Peyer's patch (tissue), 4 donors: ENCODE results near the gene MED7. TPM values are rescaled to one million over a fixed set of nuclear protein-coding genes. Genes with fewer than 3 reads are reported as not detected.

Experiments used
- DNase-seq, 3 donors: peaks; one replicate each; pipeline ENCODE4 v3.0.0-alpha.2; 2017 to 2019
- H3K27ac ChIP-seq, 4 donors: fragments of 200-600 bp; sonication (generic); one replicate each; pipeline ENCODE4 v1.5.1; 2016 to 2019
- H3K27me3 ChIP-seq, 2 donors: fragments of 200-600 bp; sonication (generic); one replicate each; pipeline ENCODE4 v1.5.1; 2019
- H3K36me3 ChIP-seq, 3 donors: fragments of 200-600 bp; sonication (generic); one replicate each; pipeline ENCODE4 v1.5.1; 2016 to 2019
- H3K4me1 ChIP-seq, 4 donors: fragments of 200-600 bp; sonication (generic); one replicate each; pipeline ENCODE4 v1.5.1; 2016 to 2019
- H3K4me3 ChIP-seq, 4 donors: fragments of 200-600 bp; sonication (generic); 1 replicate in 3 of 4; 2 replicates in 1 of 4; pipeline ENCODE4 v1.5.1; 2016 to 2019; ENCODE audit warnings: mild to moderate bottlenecking in 1 of 4
- H3K9me3 ChIP-seq, 4 donors: fragments of 200-600 bp; sonication (generic); one replicate each; pipeline ENCODE4 v1.5.1; 2016 to 2019; ENCODE audit warnings: mild to moderate bottlenecking in 1 of 4
- CTCF ChIP-seq, 6 experiments: fragments of 450-650 bp in 4 of 6; fragments of 200-600 bp in 2 of 6; sonication (generic) in 1 of 6; IDR thresholded peaks; one replicate each; pipeline ENCODE4 v1.5.1; 2017 to 2019; ENCODE audit warnings: antibody characterized with exemption in 6 of 6, mild to moderate bottlenecking in 3 of 6, moderate library complexity in 1 of 6
- POLR2A ChIP-seq, 2 donors: fragments of 450-650 bp; IDR thresholded peaks; one replicate each; pipeline ENCODE4 v1.5.1; 2017; ENCODE audit warnings: antibody characterized with exemption in 2 of 2, mild to moderate bottlenecking in 2 of 2, moderate library complexity in 2 of 2
- total RNA-seq, 4 donors: library from RNA; depleted of rRNA; stranded (reverse); fragments of >200 nt; gene quantifications; one replicate each; pipeline ENCODE4 v1.1.0, GENCODE V29; 2016

MED7 gene
- total RNA-seq, 4 donors from 2014 or later, result 6.7 to 12.4 (median 7.3) TPM

- no peak for DNase-seq
- no peak overlapping the region for H3K27ac ChIP-seq
- no peak overlapping the region for H3K4me3 ChIP-seq
- H3K36me3 ChIP-seq, result no peaks in the 10 kb centered on the region
- H3K9me3 ChIP-seq, result no peaks in the 10 kb centered on the region
- no peaks in the 10 kb centered on the region for H3K27me3 ChIP-seq
- TF ChIP-seq POLR2A (IDR thresholded peaks at IDR 0.05) (no peak), CTCF (IDR thresholded peaks at IDR 0.05) (no peak)
- H3K4me1 ChIP-seq, result no peaks in the 10 kb centered on the region
Observed at GRCh38 chr5:157175071-157175612, 32.5 kb upstream of the MED7 start.

GRCh38 chr5:157172403-157172802 lies 29.7 kb upstream of the MED7 start:
- DNase-seq, result peak in 2 of 3 donors; percentile 60 to 69
- Histone ChIP-seq H3K27me3 (no peaks in the 10 kb centered on the region), H3K9me3 (no peaks in the 10 kb centered on the region), H3K36me3 (no peaks in the 10 kb centered on the region), H3K27ac (peak overlapping the region in 2 of 4 donors; percentile 43 to 50), H3K4me1 (no peaks in the 10 kb centered on the region), H3K4me3 (no peak overlapping the region)
- TF ChIP-seq POLR2A (IDR thresholded peaks at IDR 0.05) (no peak), CTCF (IDR thresholded peaks at IDR 0.05) (no peak)

GRCh38 chr5:157168286-157168685 lies 25.6 kb upstream of the MED7 start:
- Histone ChIP-seq H3K4me3 (no peak overlapping the region), H3K4me1 (no peaks in the 10 kb centered on the region)
- no peak for TF ChIP-seq POLR2A (IDR thresholded peaks at IDR 0.05)
- no peak for TF ChIP-seq CTCF (IDR thresholded peaks at IDR 0.05)

GRCh38 chr5:157167214-157167621 lies 24.6 kb upstream of the MED7 start:
- DNase-seq, result no peak
- H3K36me3 ChIP-seq, result no peaks in the 10 kb centered on the region
- no peaks in the 10 kb centered on the region for H3K4me1 ChIP-seq
- no peaks in the 10 kb centered on the region for H3K27me3 ChIP-seq
- H3K4me3 ChIP-seq, result no peak overlapping the region
- H3K9me3 ChIP-seq, result no peaks in the 10 kb centered on the region
- no peak overlapping the region for H3K27ac ChIP-seq
- no peak for TF ChIP-seq CTCF (IDR thresholded peaks at IDR 0.05)

More at GRCh38 chr5:157168286-157168685, 25.6 kb upstream of the MED7 start:
- no peaks in the 10 kb centered on the region for H3K9me3 ChIP-seq
- no peak overlapping the region for H3K27ac ChIP-seq
- H3K36me3 ChIP-seq, result no peaks in the 10 kb centered on the region
- no peak for DNase-seq
- H3K27me3 ChIP-seq, result no peaks in the 10 kb centered on the region

- Histone ChIP-seq H3K27me3 (no peaks in the 10 kb centered on the region), H3K4me1 (no peaks in the 10 kb centered on the region), H3K9me3 (no peaks in the 10 kb centered on the region), H3K4me3 (no peak within 1 kb of the TSS), H3K36me3 (no peaks in the 10 kb centered on the region), H3K27ac (no peak within 1 kb of the TSS)
- no peak for DNase-seq
- no peak for TF ChIP-seq POLR2A (IDR thresholded peaks at IDR 0.05)
- no peak for TF ChIP-seq CTCF (IDR thresholded peaks at IDR 0.05)
Observed at GRCh38 chr5:157166214-157167213, 23.8 kb upstream of the MED7 start, which contains the start of gene GARIN3. Gene GARIN3, minus strand, starts transcription at chr5:157166264. Its CDS starts 96 bp downstream, at chr5:157166168.
